ENCODE measurements around the gene HNRNPF.

DNA sequence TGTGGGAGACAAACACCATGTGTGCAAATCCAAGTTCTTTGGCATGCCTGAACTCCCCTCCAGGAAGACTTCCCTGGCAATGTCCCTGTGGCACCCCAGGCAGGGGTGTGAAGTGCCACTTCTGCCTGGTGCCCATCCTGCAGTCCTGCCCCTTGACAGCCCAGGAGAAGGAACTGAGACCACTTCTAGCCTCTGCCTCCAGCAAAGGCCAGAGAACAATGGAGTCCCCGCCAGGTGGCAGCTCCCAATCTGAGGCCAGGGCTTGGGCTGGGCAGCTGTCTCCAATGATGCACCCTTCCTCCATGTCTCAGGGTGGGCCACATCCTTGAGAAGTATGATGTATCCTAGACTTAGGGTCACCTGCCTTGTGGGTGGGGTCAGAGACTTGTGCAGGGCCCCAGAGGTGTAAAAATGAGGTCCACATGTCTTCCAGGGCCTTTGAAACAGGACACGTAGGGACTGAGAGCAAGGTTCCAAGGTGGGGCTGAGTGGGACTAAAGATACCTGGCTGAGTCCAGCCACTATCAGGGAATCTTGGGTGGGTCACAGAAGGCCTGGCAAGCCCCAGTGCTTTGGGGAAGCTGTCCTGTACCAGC, 32.1 kb downstream of the HNRNPF start:
- no peak for TF ChIP-seq POLR2A (IDR thresholded peaks at IDR 0.05; ENCODE audit: low read length)
- no peak for TF ChIP-seq GATA1 (IDR thresholded peaks at IDR 0.05; ENCODE audit: low read depth, low read length)
